ENCODE measurements around the gene CACNG4. TPM values are rescaled to one million over a fixed set of nuclear protein-coding genes. Genes with fewer than 3 reads are reported as not detected.
A peak's percentile ranks its signal among the peaks of the same experiment; 100 is the strongest.

Gene CACNG4
- total RNA-seq, 1 experiment from 2014 or later: 40.3 TPM

DNA sequence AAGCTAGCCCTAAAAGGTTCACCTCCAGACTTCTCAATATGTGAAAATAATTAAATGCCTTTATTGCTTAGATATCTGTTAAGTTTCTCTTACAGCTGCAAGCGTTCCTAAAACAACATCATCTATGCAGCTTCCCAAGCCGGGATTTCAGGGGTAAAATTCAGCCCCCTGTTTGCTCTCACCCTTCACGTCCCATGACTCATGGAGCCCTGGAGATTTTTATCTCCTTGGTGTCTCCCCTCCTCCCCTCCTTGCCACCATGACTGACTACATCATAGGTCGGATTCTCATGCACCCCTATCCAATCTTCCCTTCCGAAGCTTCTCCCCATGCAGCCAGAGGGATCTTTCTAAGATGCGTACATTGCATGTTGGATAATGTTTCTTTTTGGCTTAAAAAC lies 21.0 kb upstream of the CACNG4 start:
- no peaks in the 10 kb centered on the region for H3K9me3 ChIP-seq (ENCODE audit: control insufficient read depth, insufficient read depth, low read depth, low read length)
- no peaks in the 10 kb centered on the region for H3K27me3 ChIP-seq (ENCODE audit: control insufficient read depth, insufficient read depth, low read length)
- no peak for DNase-seq (ENCODE audit: low read depth, low spot score)
- no TSS peak for BruUV-seq (replicated peaks)
- H3K4me1 ChIP-seq (ENCODE audit: control insufficient read depth, insufficient read depth, low read length): peaks cover 39% of the 10 kb centered on the region
- H3K4me3 ChIP-seq (ENCODE audit: low read depth in 2 of 2, low read length in 2 of 2): no peak overlapping the region
- peak overlapping the region; percentile 96 for H3K27ac ChIP-seq (ENCODE audit: low read length)
- TF ChIP-seq, protein P1, sequence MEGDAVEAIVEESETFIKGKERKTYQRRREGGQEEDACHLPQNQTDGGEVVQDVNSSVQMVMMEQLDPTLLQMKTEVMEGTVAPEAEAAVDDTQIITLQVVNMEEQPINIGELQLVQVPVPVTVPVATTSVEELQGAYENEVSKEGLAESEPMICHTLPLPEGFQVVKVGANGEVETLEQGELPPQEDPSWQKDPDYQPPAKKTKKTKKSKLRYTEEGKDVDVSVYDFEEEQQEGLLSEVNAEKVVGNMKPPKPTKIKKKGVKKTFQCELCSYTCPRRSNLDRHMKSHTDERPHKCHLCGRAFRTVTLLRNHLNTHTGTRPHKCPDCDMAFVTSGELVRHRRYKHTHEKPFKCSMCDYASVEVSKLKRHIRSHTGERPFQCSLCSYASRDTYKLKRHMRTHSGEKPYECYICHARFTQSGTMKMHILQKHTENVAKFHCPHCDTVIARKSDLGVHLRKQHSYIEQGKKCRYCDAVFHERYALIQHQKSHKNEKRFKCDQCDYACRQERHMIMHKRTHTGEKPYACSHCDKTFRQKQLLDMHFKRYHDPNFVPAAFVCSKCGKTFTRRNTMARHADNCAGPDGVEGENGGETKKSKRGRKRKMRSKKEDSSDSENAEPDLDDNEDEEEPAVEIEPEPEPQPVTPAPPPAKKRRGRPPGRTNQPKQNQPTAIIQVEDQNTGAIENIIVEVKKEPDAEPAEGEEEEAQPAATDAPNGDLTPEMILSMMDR (IDR thresholded peaks at IDR 0.05): no peak
- TF ChIP-seq TCF7L2 (IDR thresholded peaks at IDR 0.05; ENCODE audit: low read depth, low read length) (no peak), SIN3A (IDR thresholded peaks at IDR 0.05; ENCODE audit: borderline replicate concordance, insufficient read depth, low read depth, low read length) (no peak), POLR2AphosphoS5 (IDR thresholded peaks at IDR 0.05; ENCODE audit: low read depth, low read length) (no peak)
- TF ChIP-seq, protein P2, sequence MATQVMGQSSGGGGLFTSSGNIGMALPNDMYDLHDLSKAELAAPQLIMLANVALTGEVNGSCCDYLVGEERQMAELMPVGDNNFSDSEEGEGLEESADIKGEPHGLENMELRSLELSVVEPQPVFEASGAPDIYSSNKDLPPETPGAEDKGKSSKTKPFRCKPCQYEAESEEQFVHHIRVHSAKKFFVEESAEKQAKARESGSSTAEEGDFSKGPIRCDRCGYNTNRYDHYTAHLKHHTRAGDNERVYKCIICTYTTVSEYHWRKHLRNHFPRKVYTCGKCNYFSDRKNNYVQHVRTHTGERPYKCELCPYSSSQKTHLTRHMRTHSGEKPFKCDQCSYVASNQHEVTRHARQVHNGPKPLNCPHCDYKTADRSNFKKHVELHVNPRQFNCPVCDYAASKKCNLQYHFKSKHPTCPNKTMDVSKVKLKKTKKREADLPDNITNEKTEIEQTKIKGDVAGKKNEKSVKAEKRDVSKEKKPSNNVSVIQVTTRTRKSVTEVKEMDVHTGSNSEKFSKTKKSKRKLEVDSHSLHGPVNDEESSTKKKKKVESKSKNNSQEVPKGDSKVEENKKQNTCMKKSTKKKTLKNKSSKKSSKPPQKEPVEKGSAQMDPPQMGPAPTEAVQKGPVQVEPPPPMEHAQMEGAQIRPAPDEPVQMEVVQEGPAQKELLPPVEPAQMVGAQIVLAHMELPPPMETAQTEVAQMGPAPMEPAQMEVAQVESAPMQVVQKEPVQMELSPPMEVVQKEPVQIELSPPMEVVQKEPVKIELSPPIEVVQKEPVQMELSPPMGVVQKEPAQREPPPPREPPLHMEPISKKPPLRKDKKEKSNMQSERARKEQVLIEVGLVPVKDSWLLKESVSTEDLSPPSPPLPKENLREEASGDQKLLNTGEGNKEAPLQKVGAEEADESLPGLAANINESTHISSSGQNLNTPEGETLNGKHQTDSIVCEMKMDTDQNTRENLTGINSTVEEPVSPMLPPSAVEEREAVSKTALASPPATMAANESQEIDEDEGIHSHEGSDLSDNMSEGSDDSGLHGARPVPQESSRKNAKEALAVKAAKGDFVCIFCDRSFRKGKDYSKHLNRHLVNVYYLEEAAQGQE (IDR thresholded peaks at IDR 0.05; ENCODE audit: insufficient read depth in 1 of 2, low read depth in 2 of 2, low read length in 1 of 2): no peak
- in situ Hi-C loops (cut with HindIII; ENCODE audit: low pct_unique_long_range_greater_than_20kb, low sequenced_read_pairs) (no loop called here), intact Hi-C loops (cut with micrococcal nuclease; ENCODE audit: unreplicated experiment) (no loop called here)
- no peaks in the 10 kb centered on the region for H3K36me3 ChIP-seq (ENCODE audit: control insufficient read depth, insufficient read depth, low read length)
- ChIA-PET POLR2A (interaction anchor here (0.6 to 1.2 kb wide), 2 partner anchors 10 to 14 kb away, joined by 3 read pairs; no protein-coding TSS in a partner anchor), CTCF (interaction anchor here (0.6 to 1.0 kb wide), 2 partner anchors 28 to 361 kb away, joined by 3 to 7 read pairs; no protein-coding TSS in a partner anchor)
- peak; percentile 42 for ATAC-seq

DNA sequence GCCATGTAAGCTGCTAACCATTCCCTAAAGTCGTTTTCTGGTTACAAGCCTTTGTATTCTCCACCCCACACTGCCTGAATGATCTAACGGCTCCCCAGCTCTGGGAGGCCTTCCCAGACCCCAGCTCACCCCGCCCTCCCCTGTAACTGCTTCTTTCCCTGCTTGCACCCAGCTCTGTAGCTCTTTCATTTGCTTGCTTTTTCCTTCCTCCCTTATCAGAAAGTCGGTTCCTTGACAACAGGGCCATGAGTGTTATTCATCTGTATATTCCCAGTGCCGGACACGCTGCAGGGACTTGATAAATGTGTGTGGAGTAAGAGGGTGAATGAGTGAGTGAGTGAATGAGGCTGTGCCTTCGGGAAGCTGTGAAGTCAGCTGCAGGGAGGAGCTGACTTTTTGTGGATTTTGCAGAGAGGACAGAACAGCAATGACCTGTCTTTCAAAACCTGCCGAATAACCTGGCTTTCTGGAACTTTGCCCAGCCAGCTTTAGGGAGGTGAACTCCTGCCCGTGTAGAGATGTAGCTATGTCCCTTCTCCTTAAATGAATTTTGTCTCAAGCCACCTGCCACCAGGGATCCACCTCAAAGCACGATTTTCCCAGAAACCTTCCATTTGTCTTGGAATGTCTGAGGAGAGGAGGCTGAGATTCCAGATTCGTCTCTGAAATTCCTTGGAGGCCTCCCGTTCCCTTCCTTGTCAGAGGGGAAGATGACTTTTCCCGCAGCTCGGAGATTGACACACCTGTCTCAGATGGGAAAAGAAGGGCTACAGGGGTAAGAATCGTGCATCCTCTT lies 20.0 kb upstream of the CACNG4 start:
- DNase-seq (ENCODE audit: low read depth, low spot score) (no peak), ATAC-seq (peak; percentile 69)
- Histone ChIP-seq H3K36me3 (ENCODE audit: control insufficient read depth, insufficient read depth, low read length) (no peaks in the 10 kb centered on the region), H3K9me3 (ENCODE audit: control insufficient read depth, insufficient read depth, low read depth, low read length) (no peaks in the 10 kb centered on the region), H3K4me1 (ENCODE audit: control insufficient read depth, insufficient read depth, low read length) (peaks cover 39% of the 10 kb centered on the region), H3K27ac (ENCODE audit: low read length) (peak overlapping the region; percentile 96), H3K27me3 (ENCODE audit: control insufficient read depth, insufficient read depth, low read length) (no peaks in the 10 kb centered on the region), H3K4me3 (ENCODE audit: low read depth in 2 of 2, low read length in 2 of 2) (peak overlapping the region in 1 of 2 experiments; percentile 23; a peak in 2 of 4 replicates)
- ChIA-PET POLR2A (no interaction called here), CTCF (interaction anchor here (1.0 to 1.3 kb wide), 2 partner anchors 8 to 29 kb away, joined by 4 to 5 read pairs; no protein-coding TSS in a partner anchor)
- intact Hi-C loops (cut with micrococcal nuclease; ENCODE audit: unreplicated experiment): no loop called here
- BruUV-seq (replicated peaks): no TSS peak
- in situ Hi-C loops (cut with HindIII; ENCODE audit: low pct_unique_long_range_greater_than_20kb, low sequenced_read_pairs): no loop called here
- TF ChIP-seq, protein P2 (IDR thresholded peaks at IDR 0.05; ENCODE audit: insufficient read depth in 1 of 2, low read depth in 2 of 2, low read length in 1 of 2): no peak
- TF ChIP-seq POLR2AphosphoS5 (IDR thresholded peaks at IDR 0.05; ENCODE audit: low read depth, low read length): no peak

Data from Panc1 (cell line).